ENCODE data around the gene NOTCH3.

- TF ChIP-seq POLR2A (IDR thresholded peaks at IDR 0.05; ENCODE audit: low read depth): no peak
- no peak for TF ChIP-seq CTCF (IDR thresholded peaks at IDR 0.05)
Observed at GRCh38 chr19:15227261-15227660, 26.5 kb upstream of the NOTCH3 start.

Measured in esophagus muscularis mucosa (tissue), 3 donors.